Measurements from ENCODE around the gene CALHM6.
"Not testable (repeated sequence)": the region's sequence is repeated elsewhere in the genome, so short reads cannot be mapped to it uniquely, and the experiment has no call there.

Gene CALHM6

DNA sequence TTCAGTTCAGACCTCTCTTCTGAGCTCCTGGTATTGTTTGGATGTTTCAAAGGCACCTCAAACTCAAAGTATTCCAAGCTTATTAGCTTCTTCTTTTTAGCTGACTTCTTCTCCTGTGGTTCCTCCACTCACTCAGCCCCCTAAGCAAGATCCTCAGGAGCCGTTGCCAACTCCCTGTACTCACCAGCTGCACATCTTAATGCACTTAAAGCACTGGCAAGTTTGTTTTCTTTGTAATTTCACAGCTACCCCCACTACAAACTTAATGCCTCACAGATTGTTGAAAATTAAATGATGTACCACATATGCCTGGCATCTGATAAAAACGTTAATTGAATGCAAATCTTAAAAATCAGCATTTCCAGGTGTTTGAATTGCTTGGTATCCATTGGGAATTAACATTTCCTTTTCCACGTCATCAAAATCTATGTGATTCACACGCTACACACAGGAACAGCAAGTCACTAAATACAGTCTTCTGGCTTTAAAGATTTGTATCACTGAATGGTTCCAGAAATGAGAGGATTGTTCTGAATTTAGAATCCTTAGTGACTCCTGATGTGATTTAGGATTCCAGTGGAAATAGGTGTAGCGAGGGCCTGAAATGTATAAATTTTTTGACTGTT is 24.5 kb downstream of the CALHM6 start:
- DNase-seq, result no peak

DNA sequence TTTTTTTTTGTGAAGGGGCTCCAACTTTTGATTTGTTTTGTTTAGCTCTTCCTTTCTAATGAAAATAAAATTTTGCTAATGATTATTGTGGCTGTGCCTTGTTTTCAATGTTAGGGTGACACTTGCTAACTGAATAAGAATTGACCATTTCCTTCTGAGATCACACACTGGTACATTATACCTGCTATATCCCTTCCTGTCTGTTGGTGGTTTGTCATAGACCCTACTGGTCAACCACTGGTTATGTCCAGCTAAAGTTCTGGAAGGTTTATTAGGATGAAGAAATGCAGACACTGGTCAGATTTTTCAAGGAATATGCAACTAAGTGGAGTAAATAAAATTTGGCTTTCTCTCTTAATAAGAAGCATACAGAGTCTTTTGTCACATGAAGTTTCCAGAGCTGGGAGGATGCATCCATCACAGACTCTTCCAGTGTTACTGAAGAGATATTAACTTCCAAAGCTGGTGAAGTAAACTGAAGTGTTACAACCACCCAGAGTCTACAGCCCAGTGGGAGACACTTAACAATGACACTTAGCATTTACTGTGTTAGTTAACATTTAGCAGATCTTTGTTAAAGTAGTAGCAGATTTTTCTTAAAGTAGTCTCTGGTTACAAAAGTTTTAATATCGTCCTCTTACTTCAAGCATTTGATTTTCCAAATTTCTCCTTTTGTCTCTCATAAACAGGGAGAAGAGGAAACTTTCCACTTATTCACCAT is 30.6 kb downstream of the CALHM6 start:
- DNase-seq, result no peak

DNA sequence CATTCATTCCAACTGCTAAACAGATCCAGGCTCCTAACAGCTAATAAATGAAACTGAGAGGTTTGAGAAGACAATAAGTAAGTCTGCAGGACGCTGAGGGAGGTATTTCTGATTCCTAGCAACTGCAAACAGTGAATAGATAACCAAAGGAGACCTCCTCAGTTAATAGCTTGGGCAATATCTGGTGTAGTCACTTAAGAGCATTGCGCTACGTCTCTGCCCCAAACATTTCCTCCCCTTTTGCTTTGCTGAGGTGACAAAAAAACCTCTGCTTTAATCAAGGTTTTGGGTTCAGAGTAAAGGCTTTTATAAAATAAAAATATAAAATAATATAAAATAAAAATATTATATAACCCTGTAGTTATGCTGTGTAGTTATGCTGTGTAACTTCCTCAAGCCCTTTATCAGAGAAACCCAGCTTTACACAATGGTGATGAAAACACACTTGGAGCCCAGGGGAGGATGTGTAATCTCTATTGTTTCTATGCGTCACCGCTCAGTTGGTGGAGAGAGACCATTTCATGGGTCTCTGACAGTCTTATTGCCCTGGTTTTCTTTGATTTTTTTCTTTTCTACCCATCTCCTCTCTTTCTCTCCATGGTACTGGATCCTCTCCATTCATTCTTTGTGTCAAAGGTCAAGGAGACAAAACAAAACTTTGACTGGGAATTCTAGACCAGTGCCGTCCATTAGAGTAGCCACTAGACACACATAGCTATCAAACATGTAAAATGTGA is 31.3 kb downstream of the CALHM6 start:
- no peak for DNase-seq

DNA sequence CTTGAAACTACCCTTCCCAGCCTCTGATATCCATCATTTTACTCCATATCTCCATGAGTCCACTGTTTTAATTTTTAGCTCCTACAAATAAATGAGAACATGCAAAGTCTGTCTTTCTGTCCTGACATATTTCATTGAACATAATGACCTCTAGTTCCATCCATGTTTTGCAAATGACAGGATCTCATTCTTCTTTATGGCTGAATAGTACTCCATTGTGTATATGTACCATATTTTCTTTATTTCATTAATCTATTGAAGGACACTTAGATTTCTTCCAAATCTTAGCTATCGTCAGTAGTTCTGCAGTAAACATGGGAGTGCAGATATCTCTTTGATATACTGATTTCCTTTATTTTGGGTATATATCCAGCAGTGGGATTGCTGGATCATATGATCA is 34.0 kb downstream of the CALHM6 start:
- not testable (repeated sequence) for DNase-seq

DNA sequence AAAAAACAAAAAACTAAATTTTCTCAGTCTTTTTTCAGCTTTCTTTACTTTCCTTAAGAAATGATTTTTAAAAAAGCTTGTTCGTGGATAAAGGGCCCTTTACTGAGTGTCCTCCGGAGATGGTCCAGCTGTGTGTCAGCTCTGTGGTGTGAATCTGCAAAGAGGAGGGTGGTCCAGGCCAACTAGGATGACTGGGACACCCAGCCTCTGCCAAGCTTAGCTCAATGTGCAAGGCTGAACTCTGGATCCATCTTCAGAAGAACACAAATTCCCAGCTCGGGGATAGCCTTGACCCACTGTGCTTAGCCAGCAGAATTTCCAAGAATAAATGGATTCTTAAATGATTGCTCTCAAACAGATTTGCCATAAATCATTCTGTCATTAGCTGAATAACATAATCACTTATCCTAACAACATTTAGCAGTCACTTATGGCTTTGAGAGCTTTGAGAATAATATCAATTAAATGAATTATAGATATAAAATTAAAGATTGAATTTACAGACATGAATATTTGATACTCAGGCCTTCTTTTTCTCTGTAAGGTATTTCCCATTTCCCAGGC is 36.0 kb downstream of the CALHM6 start:
- DNase-seq, result no peak

DNA sequence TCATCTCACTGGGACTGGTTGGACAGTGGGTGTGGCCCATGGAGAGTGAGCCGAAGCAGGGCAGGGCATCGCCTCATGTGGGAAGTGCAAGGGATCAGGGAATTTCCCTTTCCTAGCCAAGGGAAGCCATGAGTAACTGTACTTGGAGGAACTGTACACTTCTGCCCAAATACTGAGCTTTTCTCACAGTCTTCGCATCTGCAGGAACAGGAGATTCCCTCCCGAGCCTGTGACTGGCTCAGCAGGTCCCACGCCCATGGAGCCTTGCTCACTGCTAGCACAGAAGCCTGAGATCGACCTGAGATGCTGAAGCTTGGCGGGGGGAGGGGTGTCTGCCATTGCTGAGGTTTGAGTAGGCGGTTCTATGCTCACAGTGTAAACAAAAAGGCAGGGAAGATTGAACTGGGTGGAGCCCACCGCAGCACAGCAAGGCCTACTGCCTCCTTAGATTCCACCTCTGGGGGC is 39.8 kb downstream of the CALHM6 start:
- DNase-seq, result no peak

DNA sequence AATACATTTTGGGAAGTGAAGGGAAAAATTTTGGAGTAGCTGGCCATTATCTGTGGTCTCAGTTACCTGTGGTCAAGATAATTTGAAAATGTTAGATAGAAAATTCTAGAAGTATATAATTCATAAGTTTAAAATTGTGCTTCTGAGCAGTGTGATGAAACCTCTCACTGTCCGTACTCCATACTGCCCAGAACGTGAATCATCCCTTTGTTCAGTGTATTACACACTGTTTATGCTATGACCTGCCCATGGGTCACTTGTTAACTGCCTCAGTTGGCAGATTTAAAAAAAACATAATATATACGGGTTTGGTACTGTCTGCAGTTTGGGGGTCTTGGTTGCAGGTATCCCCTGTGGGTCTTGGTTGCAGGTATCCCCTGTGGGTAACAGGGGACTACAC is 46.1 kb downstream of the CALHM6 start:
- no peak for DNase-seq

DNA sequence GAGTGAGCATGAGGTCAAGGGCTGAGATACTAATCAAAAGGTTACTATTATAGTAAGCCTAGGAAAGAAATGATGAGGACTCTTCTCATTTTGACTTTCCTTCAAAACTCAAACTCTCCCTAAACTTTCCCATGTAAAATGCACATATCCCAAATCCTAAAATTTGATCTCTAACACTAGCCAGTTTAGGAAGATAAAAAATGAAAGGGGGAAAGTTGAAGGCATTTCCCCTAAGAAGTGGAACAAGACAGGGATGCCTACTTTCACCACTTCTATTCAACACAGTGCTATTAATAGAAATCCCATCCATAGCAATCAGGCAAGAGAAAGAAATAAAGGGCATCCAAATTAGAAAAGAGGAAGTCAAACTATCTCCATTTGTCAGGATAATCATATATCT is 47.4 kb downstream of the CALHM6 start:
- DNase-seq, result no peak

DNA sequence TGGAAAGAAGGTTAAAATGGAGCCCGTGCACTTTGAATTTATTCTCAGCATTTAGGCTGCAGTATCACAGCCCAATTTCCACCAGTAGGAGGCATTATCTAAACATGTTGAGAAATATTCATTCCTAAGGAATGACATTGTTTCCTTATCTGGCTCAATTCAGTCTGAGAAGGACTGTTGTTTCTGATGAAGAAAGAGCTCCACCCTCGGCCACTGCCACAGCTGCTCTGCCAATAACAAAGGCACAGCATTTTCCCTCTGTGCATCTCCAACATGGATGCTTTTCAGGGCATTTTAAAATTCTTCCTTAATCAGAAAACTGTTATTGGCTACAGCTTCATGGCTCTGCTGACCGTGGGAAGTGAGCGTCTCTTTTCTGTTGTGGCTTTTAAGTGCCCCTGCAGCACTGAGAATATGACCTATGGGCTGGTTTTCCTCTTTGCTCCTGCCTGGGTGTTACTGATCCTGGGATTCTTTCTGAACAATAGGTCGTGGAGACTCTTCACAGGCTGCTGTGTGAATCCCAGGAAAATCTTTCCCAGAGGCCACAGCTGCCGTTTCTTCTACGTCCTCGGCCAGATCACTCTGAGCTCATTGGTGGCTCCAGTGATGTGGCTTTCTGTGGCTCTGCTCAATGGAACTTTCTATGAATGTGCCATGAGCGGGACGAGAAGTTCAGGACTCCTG is 50.4 kb downstream of the CALHM6 start, which contains the start of gene CALHM5:
Gene CALHM5 (plus strand): TSS at position 216 of the 687 bp plus-strand sequence. CDS start 58 bp downstream, at position 274.
- DNase-seq, result no peak

DNA sequence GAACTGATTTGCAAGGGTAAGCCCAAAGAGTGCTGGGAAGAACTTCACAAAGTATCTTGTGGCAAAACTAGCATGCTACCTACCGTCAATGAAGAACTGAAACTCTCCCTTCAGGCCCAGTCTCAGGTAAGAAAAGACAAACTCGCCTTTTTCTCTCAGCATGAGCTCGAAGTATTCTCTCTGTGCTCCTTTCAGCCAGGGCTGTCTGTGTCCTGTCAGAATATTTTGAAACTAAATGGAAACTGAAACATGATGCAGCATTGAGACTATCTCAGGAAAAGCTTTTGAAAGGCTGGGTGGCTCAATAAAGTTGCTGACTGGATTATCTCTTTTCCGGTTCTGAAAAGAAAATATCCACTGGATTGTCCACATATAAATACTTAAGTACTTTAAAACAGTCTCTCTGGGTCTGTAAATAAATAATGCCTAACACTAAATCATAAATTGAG is 51.0 kb downstream of the CALHM6 start:
- no peak for DNase-seq

DNA sequence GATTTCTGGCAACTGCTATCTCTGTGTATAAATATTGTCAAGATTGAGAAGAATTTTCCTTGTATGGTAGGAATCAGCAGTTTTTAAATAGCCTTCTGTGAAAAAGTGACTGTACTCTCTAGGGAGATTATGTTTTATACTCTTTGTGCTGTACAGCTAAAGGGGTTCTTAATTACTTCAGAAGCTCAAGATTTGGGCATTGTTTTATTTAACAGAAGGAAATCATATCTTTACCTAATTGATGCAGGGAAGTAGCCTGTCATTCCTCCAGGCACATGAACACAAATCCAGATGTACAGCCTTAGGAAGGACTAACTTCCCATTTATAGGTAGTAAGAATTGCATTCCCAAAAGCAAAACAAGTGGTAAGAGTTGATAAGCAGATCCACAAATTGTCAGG is 51.6 kb downstream of the CALHM6 start:
- DNase-seq, result no peak
